ENCODE results near the gene MLEC.
A peak's percentile ranks its signal among the peaks of the same experiment; 100 is the strongest.

GRCh38 chr12:120721866-120722265 is 34.9 kb downstream of the MLEC start:
- TF ChIP-seq GATA2 (IDR thresholded peaks at IDR 0.05; ENCODE audit: low read depth, low read length) = peak; percentile 83
- peak; percentile 52; the same call in 1 of the 2 replicates for TF ChIP-seq GATA3 (IDR thresholded peaks at IDR 0.05; ENCODE audit: low read depth, low read length)

All from SH-SY5Y (cell line).